AG09319 (cell line): ENCODE measurements around the gene GMPS.

Experiments used
- DNase-seq: peaks from one replicate; pipeline ENCODE4 v3.0.0-alpha.2; 2010; ENCODE audit warnings: low read depth; ENCODE audit errors: extremely low read depth
- TF ChIP-seq, protein P1 (sequence below): IDR thresholded peaks from 2 replicates; pipeline ENCODE4 v1.5.1; 2011; ENCODE audit warnings: low read depth, mild to moderate bottlenecking, inconsistent platforms, low read length, moderate library complexity

GMPS gene

DNA sequence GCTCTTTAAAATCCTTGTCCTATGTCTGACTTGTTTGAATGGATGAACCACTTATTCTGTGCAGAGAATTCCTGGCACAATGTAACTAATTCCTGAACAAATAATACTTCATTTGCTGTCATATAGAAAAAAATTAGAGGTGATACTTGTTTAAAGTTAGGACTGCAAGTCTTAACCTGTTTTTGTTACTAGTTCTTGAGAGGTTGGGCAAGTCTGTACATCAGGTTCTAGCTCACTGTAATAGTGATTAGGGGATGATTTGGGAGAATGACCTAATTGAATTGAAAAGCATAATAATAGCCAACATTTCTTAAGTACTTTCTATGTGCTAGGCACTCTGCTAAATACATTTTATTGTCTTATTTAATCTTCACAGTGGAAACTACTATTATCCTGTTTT, 49.3 kb downstream of the GMPS start:
- DNase-seq, result no peak
- TF ChIP-seq, protein P1, sequence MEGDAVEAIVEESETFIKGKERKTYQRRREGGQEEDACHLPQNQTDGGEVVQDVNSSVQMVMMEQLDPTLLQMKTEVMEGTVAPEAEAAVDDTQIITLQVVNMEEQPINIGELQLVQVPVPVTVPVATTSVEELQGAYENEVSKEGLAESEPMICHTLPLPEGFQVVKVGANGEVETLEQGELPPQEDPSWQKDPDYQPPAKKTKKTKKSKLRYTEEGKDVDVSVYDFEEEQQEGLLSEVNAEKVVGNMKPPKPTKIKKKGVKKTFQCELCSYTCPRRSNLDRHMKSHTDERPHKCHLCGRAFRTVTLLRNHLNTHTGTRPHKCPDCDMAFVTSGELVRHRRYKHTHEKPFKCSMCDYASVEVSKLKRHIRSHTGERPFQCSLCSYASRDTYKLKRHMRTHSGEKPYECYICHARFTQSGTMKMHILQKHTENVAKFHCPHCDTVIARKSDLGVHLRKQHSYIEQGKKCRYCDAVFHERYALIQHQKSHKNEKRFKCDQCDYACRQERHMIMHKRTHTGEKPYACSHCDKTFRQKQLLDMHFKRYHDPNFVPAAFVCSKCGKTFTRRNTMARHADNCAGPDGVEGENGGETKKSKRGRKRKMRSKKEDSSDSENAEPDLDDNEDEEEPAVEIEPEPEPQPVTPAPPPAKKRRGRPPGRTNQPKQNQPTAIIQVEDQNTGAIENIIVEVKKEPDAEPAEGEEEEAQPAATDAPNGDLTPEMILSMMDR, result no peak

DNA sequence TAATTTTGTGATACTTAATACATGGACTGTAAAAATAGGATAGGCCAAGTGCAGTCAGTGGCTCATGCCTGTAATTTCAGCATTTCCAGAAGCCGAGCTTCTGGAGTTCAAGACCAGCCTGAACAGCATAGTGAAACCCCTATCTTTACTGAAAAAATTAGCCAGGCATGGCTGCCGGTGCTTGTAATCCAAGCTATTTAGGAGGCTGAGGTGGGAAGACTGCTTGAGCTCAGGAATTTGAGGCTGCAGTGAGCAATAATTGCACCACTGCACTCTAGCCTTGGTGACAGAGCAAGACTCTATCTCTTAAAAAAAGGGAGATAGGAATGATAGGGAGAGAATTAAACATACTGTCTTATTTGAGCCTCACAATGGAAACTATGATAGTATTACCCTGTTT, 51.0 kb downstream of the GMPS start:
- DNase-seq, result no peak
- TF ChIP-seq, protein P1, result no peak

DNA sequence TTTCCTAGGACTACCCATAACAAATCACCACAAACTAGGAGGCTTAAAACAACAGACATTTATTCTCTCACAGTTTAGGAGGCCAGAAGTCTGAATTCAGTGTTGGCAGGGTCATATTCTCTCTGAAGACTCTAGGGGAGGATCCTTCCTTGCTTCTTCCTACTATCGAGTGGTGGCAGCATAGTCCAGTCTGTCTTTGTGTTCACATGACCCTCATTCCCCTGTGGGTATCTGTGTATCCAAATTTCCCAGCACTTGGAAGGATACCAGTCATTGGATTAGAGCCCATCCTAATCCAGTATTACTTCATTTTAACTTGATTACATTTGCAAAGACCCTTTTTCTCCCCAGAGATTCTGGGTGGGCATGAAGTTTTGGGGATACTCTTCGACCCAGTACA, 63.8 kb downstream of the GMPS start:
- TF ChIP-seq, protein P1, result peak; percentile 18
- peak; percentile 8 for DNase-seq

DNA sequence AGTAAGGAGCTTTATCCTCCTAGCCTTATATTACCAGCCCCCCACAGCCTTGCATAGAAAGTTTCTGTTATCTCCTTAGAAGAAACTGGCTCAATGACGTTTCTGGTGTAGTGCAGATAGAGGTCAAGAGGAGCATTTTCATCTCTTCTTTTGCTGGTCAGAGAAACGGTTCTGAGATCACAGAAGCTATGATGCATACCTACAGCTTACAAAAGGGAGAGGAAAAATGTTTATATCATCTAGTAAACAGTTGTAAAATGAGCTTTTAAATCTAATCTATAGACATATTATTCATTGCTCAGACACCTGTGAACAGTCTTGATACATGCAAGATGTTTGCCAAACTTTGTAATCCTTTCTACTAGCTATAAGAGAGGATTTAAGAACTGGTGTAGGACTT, 68.0 kb downstream of the GMPS start:
- TF ChIP-seq, protein P1, result no peak
- DNase-seq, result no peak

DNA sequence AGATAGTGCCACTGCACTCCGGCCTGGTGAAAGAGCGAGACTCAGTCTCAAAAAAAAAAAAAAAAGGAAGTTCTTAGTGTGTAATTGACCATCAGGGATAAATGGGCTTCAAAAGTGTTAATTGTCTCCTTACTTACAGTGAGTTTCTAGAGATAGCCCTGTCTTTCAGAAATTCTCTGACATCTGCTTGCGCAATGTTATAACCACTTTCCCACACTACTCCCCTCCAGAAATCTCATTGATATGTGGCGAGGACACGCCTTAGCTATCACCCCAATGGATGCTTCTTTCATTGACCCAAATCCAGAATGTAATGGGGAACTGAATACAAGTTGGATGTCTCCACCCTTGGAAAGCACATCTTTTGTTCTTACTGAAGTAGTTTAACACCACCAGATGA, 70.9 kb downstream of the GMPS start:
- TF ChIP-seq, protein P1, result no peak
- no peak for DNase-seq

DNA sequence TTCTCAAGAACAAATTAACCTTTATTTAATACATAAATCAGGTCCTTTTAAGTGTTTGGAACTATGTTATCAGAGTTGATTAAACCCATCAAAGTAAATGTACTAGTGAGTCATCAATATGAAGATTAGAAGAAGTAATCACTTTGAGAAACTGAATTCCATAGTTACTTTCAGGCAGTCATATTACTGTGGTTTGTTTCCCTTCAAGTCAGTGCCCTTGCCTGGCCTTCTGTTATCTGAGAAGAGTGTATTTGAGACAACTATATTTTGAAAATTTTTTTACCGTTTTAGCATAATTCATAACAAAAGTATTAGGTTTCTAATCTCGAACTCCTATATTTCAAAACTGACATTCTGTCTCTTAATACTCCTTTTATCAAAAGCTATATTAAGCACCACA, 73.6 kb downstream of the GMPS start:
- DNase-seq, result no peak
- TF ChIP-seq, protein P1, result no peak

DNA sequence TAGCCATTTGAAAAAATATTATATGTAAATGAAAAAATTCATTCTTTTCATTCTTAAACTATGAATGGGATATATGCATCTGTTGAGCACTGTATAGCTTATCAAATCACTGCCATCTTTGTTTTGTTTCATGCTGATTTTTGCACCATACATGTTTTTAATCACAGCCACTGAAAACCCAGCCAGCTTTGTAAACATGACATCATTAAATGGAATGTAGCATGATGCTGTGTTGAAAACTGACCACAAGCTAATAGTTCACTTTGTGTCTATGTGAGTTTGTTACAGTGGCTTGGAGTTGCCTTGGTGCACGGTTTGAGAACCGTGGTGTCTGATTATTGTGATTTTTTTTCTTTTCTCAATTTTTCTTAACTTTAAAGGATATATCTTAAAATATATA, 75.7 kb downstream of the GMPS start:
- peak; percentile 59 for DNase-seq
- TF ChIP-seq, protein P1, result no peak
